SK-N-MC (cell line): ENCODE measurements around the gene EID3.

Experiments used
- EZH2 ChIP-seq: fragments of 200-600 bp; sonication (generic); IDR thresholded peaks from one replicate; pipeline ENCODE4 v1.6.1; 2017; ENCODE audit warnings: antibody characterized with exemption
- FOXP2 ChIP-seq: optimal IDR thresholded peaks from 2 replicates; pipeline ENCODE3; 2011; ENCODE audit warnings: mild to moderate bottlenecking, moderate library complexity; ENCODE audit not compliant: insufficient read depth; ENCODE audit errors: extremely low read length, control extremely low read depth
- POLR2AphosphoS5 ChIP-seq: IDR thresholded peaks from 2 replicates; pipeline ENCODE4 v1.6.1; 2012; ENCODE audit warnings: mild to moderate bottlenecking, low read depth, low read length, borderline replicate concordance

GRCh38 chr12:104280717-104281458, 22.7 kb upstream of the EID3 start:
- TF ChIP-seq EZH2 (no peak), POLR2AphosphoS5 (no peak), FOXP2 (no peak)
